GM21528 (cell line): ENCODE results near the gene PPM1E.

Source experiments
- ATAC-seq: cut with Tn5 transposase; IDR thresholded peaks from one replicate; pipeline ENCODE4 v1.9.1; 2021; ENCODE audit warnings: mild to moderate bottlenecking, moderate library complexity; ENCODE audit not compliant: unreplicated experiment, low FRiP score

PPM1E gene

GRCh38 chr17:59026176-59026939 is 270.7 kb downstream of the PPM1E start:
- ATAC-seq = no peak

- ATAC-seq = no peak
Observed at GRCh38 chr17:59027750-59028149, 272.1 kb downstream of the PPM1E start.

GRCh38 chr17:59028328-59028727 is 272.7 kb downstream of the PPM1E start:
- no peak for ATAC-seq

- no peak for ATAC-seq
Observed at GRCh38 chr17:59030811-59031210, 275.2 kb downstream of the PPM1E start.
